Kidney (tissue), 14 donors: ENCODE data around the gene CERK. TPM values are rescaled to one million over a fixed set of nuclear protein-coding genes. Genes with fewer than 3 reads are reported as not detected.
A peak's percentile ranks its signal among the peaks of the same experiment; 100 is the strongest.

ENCODE experiments used
- DNase-seq, 5 donors: peaks; one replicate each; pipeline ENCODE4 v3.0.0-alpha.2; 2013 to 2020
- FAIRE-seq: peaks from 2 replicates; lab custom pipeline; 2012; peaks lifted over from hg19 to GRCh38; lab: Jason Lieb, UNC
- H3K27ac ChIP-seq, 2 donors: one replicate each; pipeline ENCODE4 v1.7.0; 2013; ENCODE audit warnings: low read depth in 2 of 2, low read length in 2 of 2, inconsistent platforms in 1 of 2
- H3K27me3 ChIP-seq: one replicate; pipeline ENCODE4 v1.7.1; 2013; ENCODE audit warnings: low read length, inconsistent platforms; ENCODE audit not compliant: control insufficient read depth, insufficient read depth
- H3K36me3 ChIP-seq, 3 donors: one replicate each; pipeline versions ENCODE4 v1.7.0 to v1.7.1; 2013; ENCODE audit warnings: low read length in 3 of 3, control low read depth in 1 of 3, inconsistent platforms in 1 of 3; ENCODE audit not compliant: insufficient read depth in 3 of 3, control insufficient read depth in 2 of 3
- H3K4me1 ChIP-seq, 3 donors: one replicate each; pipeline versions ENCODE4 v1.7.0 to v1.7.1; 2013; ENCODE audit warnings: low read length in 3 of 3, inconsistent platforms in 1 of 3, low read depth in 1 of 3; ENCODE audit not compliant: control insufficient read depth in 2 of 3, insufficient read depth in 2 of 3
- H3K4me3 ChIP-seq, 3 donors: one replicate each; pipeline versions ENCODE4 v1.7.0 to v1.8.1; 2013; ENCODE audit warnings: low read length in 3 of 3, control low read depth in 1 of 3, inconsistent platforms in 1 of 3
- H3K9ac ChIP-seq, 3 donors: one replicate each; pipeline versions ENCODE4 v1.7.0 to v1.7.1; 2013; ENCODE audit warnings: low read length in 3 of 3, control low read depth in 1 of 3, inconsistent platforms in 1 of 3
- H3K9me3 ChIP-seq, 3 donors: one replicate each; pipeline versions ENCODE4 v1.7.0 to v1.7.1; 2013; ENCODE audit warnings: low read length in 3 of 3, control low read depth in 1 of 3, inconsistent platforms in 1 of 3; ENCODE audit not compliant: control insufficient read depth in 2 of 3, insufficient read depth in 1 of 3
- intact Hi-C: fragments of 100-400 bp; cut with DNase I; formaldehyde crosslinking; loops from one replicate; pipeline ENCODE4 v1.11.1; 2022
- polyA plus RNA-seq: library from polyadenylated mRNA; stranded (reverse); fragments of 350-450 nt; fragmentation: Illumina TruSeq; extraction: RNeasy Lipid Tissue Mini Kit (QIAGEN cat#74804); gene quantifications from one replicate; pipeline ENCODE4 v1.2.3, GENCODE V29; 2014; ENCODE audit warnings: low read depth, low replicate concordance; ENCODE audit not compliant: insufficient read depth
- total RNA-seq: library from RNA; stranded (reverse); fragmentation: NEBNext Ultra II Directional; extraction: Animal tissue kit (Norgen Biotek cat#: 25700); gene quantifications from one replicate; pipeline ENCODE4 v1.2.1, GENCODE V29; 2021
- TF ChIP-seq, protein P1 (sequence below): IDR thresholded peaks from 3 replicates; pipeline ENCODE4 v1.5.1; 2012; ENCODE audit warnings: mild to moderate bottlenecking, moderate library complexity, borderline replicate concordance; ENCODE audit not compliant: insufficient read depth; ENCODE audit errors: extremely low read depth
- donor health status: control.
- donor health status: control.
- donor health status: control.
- donor health status: control.
- donor health status: control.
- donor health status: DM: yes; HTN: yes; CAD: no.
- donor health status: Normal renal cell carcinoma (clear cell type).

The CERK gene
- total and polyA plus RNA-seq, 2 donors from 2014 or later: 21.6 to 28.2 TPM

DNA sequence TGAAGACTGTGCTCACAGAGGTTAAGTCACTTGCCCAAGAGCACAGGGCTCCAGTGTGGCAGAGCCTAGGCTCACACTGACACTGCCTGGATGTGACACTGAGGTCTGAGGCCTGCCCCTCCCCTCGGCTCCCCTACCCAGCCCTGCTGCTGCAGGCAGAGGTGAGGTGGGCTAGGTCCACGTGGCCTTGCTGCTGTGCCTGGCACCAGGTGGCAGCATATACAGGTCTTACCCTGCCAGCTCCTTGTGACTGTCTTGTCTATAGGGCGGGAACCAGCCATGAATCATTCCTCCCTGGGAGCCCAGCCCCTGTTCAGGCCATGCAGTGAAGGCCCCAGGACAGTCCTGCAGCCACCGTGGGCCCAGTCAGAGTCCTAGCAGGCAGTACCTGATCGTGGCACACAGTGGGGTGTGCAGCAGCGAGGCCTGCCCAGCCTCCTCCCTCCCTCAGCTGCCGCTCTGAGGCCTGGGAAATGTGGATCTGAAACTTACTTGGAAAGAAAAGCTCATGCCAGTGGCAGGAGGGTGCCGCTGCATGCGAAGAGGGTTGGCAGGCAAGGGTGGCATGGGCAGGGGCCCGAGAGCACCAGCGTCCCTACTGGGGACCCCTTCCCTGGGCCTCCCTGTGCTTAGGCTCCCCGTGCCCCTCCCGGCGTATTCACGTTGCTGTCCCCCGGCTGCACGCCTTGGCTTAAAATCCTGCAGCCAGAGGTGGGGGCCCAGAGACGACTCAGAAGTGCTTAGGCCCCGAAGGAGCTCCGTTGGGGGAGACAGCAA lies 1.2 kb upstream of the CERK start:
- no peaks in the 10 kb centered on the region for H3K36me3 ChIP-seq
- TF ChIP-seq, protein P1, sequence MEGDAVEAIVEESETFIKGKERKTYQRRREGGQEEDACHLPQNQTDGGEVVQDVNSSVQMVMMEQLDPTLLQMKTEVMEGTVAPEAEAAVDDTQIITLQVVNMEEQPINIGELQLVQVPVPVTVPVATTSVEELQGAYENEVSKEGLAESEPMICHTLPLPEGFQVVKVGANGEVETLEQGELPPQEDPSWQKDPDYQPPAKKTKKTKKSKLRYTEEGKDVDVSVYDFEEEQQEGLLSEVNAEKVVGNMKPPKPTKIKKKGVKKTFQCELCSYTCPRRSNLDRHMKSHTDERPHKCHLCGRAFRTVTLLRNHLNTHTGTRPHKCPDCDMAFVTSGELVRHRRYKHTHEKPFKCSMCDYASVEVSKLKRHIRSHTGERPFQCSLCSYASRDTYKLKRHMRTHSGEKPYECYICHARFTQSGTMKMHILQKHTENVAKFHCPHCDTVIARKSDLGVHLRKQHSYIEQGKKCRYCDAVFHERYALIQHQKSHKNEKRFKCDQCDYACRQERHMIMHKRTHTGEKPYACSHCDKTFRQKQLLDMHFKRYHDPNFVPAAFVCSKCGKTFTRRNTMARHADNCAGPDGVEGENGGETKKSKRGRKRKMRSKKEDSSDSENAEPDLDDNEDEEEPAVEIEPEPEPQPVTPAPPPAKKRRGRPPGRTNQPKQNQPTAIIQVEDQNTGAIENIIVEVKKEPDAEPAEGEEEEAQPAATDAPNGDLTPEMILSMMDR: peak; percentile 19
- no peak for FAIRE-seq
- DNase-seq: peak; percentile 75 to 89 (median 78)
- H3K9me3 ChIP-seq: no peaks in the 10 kb centered on the region
- intact Hi-C loops: no loop called here
- H3K4me1 ChIP-seq: peaks cover 3 to 40% (median 32%) of the 10 kb centered on the region in 3 donors
- H3K27ac ChIP-seq: peak overlapping the region; percentile 70 to 74
- peak overlapping the region; percentile 1 to 65 (median 49) for H3K4me3 ChIP-seq
- H3K27me3 ChIP-seq: no peaks in the 10 kb centered on the region
- H3K9ac ChIP-seq: peak overlapping the region; percentile 3 to 69 (median 65)

DNA sequence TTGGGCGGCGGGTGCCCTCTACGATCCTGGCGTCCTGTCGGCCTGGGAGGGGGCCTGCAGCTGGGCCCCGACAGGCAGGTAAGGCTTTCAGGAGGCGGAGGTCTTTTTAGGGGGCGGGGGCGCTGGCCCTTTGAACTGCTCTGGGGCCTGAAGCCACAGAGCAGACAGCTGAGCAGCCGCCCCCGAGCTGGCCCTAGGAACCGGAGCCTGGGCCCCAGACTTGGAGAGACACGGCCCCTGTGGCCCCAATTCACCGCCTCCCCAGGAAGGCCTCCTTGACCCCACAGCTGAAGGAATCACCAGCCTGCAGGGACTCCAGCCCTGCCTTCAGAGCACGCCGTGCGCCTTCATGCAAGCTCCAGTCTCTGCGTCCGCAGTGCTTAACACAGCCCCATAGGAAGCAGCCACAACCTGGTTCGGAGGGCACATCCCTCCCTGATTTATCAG lies 618 bp upstream of the CERK start:
- H3K4me1 ChIP-seq: peaks cover 3 to 44% (median 35%) of the 10 kb centered on the region in 3 donors
- peak overlapping the region; percentile 3 to 69 (median 65) for H3K9ac ChIP-seq
- H3K27me3 ChIP-seq: no peaks in the 10 kb centered on the region
- DNase-seq (peak in 1 of 5 donors; percentile 78), FAIRE-seq (no peak)
- H3K36me3 ChIP-seq: no peaks in the 10 kb centered on the region
- TF ChIP-seq, protein P1: no peak
- intact Hi-C loops: no loop called here
- H3K9me3 ChIP-seq: no peaks in the 10 kb centered on the region
- H3K4me3 ChIP-seq: peak overlapping the region; percentile 1 to 65 (median 49)
- peak overlapping the region; percentile 70 to 74 for H3K27ac ChIP-seq

DNA sequence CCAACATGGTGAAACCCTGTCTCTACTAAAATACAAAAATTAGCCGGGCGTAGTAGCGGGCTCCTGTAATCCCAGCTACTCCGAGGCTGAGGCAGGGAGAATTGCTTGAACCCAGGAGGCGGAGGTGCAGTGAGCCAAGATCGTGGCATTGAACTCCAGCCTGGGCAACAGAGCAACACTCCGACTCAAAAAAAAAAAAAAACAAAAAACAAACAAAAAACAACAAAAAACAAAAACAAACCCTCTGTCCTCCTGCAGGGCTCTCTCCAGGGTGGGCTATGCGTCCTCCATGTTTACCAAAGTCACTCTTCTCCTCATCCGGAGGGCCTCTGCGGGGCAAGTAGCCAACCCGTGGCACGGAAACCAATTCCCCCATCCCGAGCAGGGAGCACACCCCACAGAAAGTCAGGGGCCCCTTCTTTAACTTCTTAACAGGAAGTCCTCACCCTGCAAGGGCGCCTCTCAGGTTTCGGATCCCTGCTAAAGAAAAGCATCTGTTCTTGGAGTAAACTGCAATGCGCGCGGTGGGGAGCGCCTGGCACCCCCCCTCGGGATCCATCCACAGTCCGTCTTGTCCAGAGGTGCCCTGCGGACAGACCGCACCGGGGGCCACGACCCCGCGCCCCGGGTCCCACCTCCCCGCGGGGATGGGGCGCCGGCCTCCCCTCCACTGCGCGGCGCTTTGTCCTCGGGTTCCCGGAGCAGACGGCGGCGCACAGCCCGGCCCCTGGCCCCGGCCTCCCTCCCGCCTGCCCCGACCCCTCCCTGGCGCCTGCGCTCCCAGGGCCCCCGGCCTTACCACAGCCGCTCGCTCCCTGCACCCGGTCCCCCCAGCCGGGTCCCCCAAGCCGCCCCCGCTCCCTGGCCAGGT lies 712 bp downstream of the CERK start:
- TF ChIP-seq, protein P1: no peak
- intact Hi-C loops: no loop called here
- H3K9me3 ChIP-seq: no peaks in the 10 kb centered on the region
- peak overlapping the region; percentile 57 to 73 (median 64) for H3K4me3 ChIP-seq
- no peaks in the 10 kb centered on the region for H3K36me3 ChIP-seq
- no peaks in the 10 kb centered on the region for H3K27me3 ChIP-seq
- peak overlapping the region; percentile 22 to 46 (median 41) for H3K9ac ChIP-seq
- peaks cover 3 to 44% (median 35%) of the 10 kb centered on the region in 3 donors for H3K4me1 ChIP-seq
- peak overlapping the region; percentile 41 to 77 for H3K27ac ChIP-seq
- DNase-seq: peak in 4 of 5 donors; percentile 56 to 79 (median 66)
- FAIRE-seq: no peak
